ENCODE measurements around the gene USP17L20.
"Not testable (repeated sequence)": the region's sequence is repeated elsewhere in the genome, so short reads cannot be mapped to it uniquely, and the experiment has no call there.

USP17L20 gene

DNA sequence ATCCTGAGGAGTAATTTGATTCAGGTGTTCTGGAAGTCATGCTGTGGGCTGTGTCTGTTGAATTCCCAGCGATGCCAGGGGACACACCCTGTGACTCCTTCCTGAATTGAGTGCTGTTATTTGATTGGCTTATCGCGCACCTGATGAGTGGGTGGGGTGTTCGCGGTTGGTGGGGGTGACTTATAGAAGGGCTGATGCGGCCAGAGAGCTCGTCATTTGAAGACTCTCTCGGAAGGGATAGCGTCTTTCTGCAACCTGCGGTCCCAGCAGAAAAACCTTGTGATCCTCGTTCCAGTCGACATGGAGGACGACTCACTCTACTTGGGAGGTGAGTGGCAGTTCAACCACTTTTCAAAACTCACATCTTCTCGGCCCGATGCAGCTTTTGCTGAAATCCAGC, at the start of gene USP17L20:
Gene USP17L20, plus strand, starts transcription at position 301 of the 400 bp plus-strand sequence. Its CDS starts 0 bp downstream, at position 301.
- not testable (repeated sequence) for DNase-seq

GRCh38 chr4:9210357-9210756, 47.6 kb upstream of the USP17L20 start, which contains the start of gene USP17L10:
TSS of gene USP17L10 (plus strand) at chr4:9210657. CDS start at chr4:9210657, 0 bp downstream.
- not testable (repeated sequence) for DNase-seq

DNA sequence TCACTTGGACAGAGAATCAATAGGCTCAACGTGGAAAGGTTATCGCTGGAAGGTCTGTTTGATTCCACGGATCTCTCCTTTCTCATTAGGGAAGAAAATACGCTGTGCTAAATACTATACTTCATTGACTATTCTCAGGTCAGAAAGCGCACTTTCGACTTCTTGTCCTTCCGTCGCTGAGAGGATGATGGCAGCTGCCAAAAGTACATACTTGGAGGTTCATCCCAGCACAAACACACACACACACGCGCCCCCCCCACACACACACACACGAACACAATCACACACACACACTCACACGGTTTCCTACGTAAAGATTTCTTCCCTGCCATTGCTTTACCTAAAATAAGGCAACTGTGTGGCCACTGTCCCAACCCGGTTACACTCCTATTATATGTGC, 43.2 kb upstream of the USP17L20 start:
- not testable (repeated sequence) for DNase-seq

- not testable (repeated sequence) for DNase-seq
Observed at GRCh38 chr4:9215105-9215504, 42.8 kb upstream of the USP17L20 start, which contains the start of gene USP17L11. TSS of gene USP17L11 (plus strand) at chr4:9215405. CDS start at chr4:9215405, 0 bp downstream.

DNA sequence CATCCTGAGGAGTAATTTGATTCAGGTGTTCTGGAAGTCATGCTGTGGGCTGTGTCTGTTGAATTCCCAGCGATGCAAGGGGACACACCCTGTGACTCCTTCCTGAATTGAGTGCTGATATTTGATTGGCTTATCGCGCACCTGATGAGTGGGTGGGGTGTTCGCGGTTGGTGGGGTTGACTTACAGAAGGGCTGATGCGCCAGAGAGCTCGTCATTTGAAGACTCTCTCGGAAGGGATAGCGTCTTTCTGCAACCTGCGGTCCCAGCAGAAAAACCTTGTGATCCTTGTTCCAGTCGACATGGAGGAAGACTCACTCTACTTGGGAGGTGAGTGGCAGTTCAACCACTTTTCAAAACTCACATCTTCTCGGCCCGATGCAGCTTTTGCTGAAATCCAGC, 38.1 kb upstream of the USP17L20 start, which contains the start of gene USP17L12:
Gene USP17L12, plus strand, starts transcription at position 301 of the 400 bp plus-strand sequence. Its CDS starts 0 bp downstream, at position 301.
- DNase-seq, result not testable (repeated sequence)

GRCh38 chr4:9224596-9224995, 33.3 kb upstream of the USP17L20 start, which contains the start of gene USP17L13:
TSS of gene USP17L13 (plus strand) at chr4:9224896. CDS start at chr4:9224896, 0 bp downstream.
- DNase-seq, result not testable (repeated sequence)

DNA sequence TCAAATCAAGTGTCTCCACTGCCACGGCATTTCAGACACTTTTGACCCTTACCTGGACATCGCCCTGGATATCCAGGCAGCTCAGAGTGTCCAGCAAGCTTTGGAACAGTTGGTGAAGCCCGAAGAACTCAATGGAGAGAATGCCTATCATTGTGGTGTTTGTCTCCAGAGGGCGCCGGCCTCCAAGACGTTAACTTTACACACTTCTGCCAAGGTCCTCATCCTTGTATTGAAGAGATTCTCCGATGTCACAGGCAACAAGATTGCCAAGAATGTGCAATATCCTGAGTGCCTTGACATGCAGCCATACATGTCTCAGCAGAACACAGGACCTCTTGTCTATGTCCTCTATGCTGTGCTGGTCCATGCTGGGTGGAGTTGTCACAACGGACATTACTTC, 27.7 kb upstream of the USP17L20 start:
- not testable (repeated sequence) for DNase-seq

GRCh38 chr4:9234085-9234484, 23.8 kb upstream of the USP17L20 start, which contains the start of gene USP17L15:
TSS of gene USP17L15 (plus strand) at chr4:9234385. CDS start at chr4:9234385, 0 bp downstream.
- DNase-seq, result not testable (repeated sequence)

DNA sequence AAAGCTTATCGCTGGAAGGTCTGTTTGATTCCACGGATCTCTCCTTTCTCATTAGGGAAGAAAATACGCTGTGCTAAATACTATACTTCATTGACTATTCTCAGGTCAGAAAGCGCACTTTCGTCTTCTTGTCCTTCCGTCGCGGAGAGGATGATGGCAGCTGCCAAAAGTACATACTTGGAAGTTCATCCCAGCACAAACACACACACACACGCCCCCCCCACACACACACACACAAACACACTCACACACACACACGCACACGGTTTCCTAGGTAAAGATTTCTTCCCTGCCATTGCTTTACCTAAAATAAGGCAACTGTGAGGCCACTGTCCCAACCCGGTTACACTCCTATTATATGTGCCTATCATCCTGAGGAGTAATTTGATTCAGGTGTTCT, 19.5 kb upstream of the USP17L20 start:
- not testable (repeated sequence) for DNase-seq

DNA sequence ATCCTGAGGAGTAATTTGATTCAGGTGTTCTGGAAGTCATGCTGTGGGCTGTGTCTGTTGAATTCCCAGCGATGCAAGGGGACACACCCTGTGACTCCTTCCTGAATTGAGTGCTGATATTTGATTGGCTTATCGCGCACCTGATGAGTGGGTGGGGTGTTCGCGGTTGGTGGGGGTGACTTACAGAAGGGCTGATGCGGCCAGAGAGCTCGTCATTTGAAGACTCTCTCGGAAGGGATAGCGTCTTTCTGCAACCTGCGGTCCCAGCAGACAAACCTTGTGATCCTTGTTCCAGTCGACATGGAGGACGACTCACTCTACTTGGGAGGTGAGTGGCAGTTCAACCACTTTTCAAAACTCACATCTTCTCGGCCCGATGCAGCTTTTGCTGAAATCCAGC, 14.3 kb upstream of the USP17L20 start, which contains the start of gene USP17L17:
Gene USP17L17, plus strand, starts transcription at position 301 of the 400 bp plus-strand sequence. Its CDS starts 0 bp downstream, at position 301.
- not testable (repeated sequence) for DNase-seq

- DNase-seq, result not testable (repeated sequence)
Observed at GRCh38 chr4:9247953-9248680, 9.8 kb upstream of the USP17L20 start, which contains the start of gene USP17L18. TSS of gene USP17L18 (plus strand) at chr4:9248630. CDS start at chr4:9248630, 0 bp downstream.

DNA sequence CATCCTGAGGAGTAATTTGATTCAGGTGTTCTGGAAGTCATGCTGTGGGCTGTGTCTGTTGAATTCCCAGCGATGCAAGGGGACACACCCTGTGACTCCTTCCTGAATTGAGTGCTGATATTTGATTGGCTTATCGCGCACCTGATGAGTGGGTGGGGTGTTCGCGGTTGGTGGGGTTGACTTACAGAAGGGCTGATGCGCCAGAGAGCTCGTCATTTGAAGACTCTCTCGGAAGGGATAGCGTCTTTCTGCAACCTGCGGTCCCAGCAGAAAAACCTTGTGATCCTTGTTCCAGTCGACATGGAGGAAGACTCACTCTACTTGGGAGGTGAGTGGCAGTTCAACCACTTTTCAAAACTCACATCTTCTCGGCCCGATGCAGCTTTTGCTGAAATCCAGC, 4.8 kb upstream of the USP17L20 start, which contains the start of gene USP17L19:
Gene USP17L19, plus strand, starts transcription at position 301 of the 400 bp plus-strand sequence. Its CDS starts 0 bp downstream, at position 301.
- DNase-seq, result not testable (repeated sequence)

DNA sequence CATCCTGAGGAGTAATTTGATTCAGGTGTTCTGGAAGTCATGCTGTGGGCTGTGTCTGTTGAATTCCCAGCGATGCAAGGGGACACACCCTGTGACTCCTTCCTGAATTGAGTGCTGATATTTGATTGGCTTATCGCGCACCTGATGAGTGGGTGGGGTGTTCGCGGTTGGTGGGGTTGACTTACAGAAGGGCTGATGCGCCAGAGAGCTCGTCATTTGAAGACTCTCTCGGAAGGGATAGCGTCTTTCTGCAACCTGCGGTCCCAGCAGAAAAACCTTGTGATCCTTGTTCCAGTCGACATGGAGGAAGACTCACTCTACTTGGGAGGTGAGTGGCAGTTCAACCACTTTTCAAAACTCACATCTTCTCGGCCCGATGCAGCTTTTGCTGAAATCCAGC, 4.6 kb downstream of the USP17L20 start, which contains the start of gene USP17L21:
Gene USP17L21, plus strand, starts transcription at position 301 of the 400 bp plus-strand sequence. Its CDS starts 0 bp downstream, at position 301.
- DNase-seq, result not testable (repeated sequence)

DNA sequence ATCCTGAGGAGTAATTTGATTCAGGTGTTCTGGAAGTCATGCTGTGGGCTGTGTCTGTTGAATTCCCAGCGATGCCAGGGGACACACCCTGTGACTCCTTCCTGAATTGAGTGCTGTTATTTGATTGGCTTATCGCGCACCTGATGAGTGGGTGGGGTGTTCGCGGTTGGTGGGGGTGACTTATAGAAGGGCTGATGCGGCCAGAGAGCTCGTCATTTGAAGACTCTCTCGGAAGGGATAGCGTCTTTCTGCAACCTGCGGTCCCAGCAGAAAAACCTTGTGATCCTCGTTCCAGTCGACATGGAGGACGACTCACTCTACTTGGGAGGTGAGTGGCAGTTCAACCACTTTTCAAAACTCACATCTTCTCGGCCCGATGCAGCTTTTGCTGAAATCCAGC, 9.4 kb downstream of the USP17L20 start, which contains the start of gene USP17L22:
Gene USP17L22, plus strand, starts transcription at position 301 of the 400 bp plus-strand sequence. Its CDS starts 0 bp downstream, at position 301.
- not testable (repeated sequence) for DNase-seq

DNA sequence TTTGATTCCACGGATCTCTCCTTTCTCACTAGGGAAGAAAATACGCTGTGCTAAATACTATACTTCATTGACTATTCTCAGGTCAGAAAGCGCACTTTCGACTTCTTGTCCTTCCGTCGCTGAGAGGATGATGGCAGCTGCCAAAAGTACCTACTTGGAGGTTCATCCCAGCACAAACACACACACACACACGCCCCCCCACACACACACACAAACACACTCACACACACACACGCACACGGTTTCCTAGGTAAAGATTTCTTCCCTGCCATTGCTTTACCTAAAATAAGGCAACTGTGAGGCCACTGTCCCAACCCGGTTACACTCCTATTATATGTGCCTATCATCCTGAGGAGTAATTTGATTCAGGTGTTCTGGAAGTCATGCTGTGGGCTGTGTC, 13.8 kb downstream of the USP17L20 start:
- not testable (repeated sequence) for DNase-seq

Measured in NCI-H2029 (cell line).